ENCODE data around the gene UNC45B.

Gene UNC45B

DNA sequence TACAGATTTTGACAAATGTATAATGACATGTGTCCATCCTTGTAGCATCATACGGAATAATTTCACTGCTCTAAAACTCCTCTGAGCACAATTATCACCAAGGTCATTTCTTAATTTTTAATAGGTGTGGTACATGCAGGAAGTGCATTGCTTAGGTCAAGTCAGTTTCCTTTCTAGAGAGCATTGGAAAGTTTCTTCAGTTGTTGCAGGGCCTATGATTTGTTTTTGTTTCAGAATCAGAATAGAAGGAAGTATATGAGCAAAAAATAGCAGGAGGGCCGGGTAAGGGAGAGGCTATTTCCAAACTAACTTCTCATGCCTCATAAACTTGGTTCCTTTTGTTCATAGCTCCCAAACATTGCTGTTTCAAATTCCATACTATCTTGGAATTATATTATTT, 71.3 kb downstream of the UNC45B start:
- H4K20me1 ChIP-seq (ENCODE audit: insufficient read depth, low read length): no peaks in the 10 kb centered on the region
- peak overlapping the region; percentile 14; the same call in 1 of the 2 replicates for H3K4me2 ChIP-seq (ENCODE audit: low read depth, low read length)
- peak; percentile 52 for DNase-seq
- H3K9me3 ChIP-seq (replicated peaks; ENCODE audit: insufficient read depth, low read length): no peaks in the 10 kb centered on the region
- TF ChIP-seq, protein P1, sequence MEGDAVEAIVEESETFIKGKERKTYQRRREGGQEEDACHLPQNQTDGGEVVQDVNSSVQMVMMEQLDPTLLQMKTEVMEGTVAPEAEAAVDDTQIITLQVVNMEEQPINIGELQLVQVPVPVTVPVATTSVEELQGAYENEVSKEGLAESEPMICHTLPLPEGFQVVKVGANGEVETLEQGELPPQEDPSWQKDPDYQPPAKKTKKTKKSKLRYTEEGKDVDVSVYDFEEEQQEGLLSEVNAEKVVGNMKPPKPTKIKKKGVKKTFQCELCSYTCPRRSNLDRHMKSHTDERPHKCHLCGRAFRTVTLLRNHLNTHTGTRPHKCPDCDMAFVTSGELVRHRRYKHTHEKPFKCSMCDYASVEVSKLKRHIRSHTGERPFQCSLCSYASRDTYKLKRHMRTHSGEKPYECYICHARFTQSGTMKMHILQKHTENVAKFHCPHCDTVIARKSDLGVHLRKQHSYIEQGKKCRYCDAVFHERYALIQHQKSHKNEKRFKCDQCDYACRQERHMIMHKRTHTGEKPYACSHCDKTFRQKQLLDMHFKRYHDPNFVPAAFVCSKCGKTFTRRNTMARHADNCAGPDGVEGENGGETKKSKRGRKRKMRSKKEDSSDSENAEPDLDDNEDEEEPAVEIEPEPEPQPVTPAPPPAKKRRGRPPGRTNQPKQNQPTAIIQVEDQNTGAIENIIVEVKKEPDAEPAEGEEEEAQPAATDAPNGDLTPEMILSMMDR (IDR thresholded peaks at IDR 0.05; ENCODE audit: low read length): no peak
- TF ChIP-seq EZH2phosphoT487 (IDR thresholded peaks at IDR 0.05; ENCODE audit: low read length): no peak
- TF ChIP-seq EZH2 (optimal IDR thresholded peaks at IDR 0.05; ENCODE audit: low read depth, low read length): no peak
- H3K27ac ChIP-seq (ENCODE audit: low read length): no peak overlapping the region
- H3F3A ChIP-seq (ENCODE audit: insufficient read depth, low read length): no peaks in the 10 kb centered on the region
- no peaks in the 10 kb centered on the region for H3K9me2 ChIP-seq (replicated peaks; ENCODE audit: insufficient read depth, low read length)
- no peak overlapping the region for H3K4me3 ChIP-seq (ENCODE audit: low read length)
- no peak overlapping the region for H3K9ac ChIP-seq (ENCODE audit: low read length)
- no peak overlapping the region for H2AFZ ChIP-seq (ENCODE audit: low read length)
- no peaks in the 10 kb centered on the region for H3K27me3 ChIP-seq (replicated peaks; ENCODE audit: insufficient read depth, low read length)
- H3K36me3 ChIP-seq (replicated peaks; ENCODE audit: insufficient read depth, low read length): no peaks in the 10 kb centered on the region
- H3K79me2 ChIP-seq (ENCODE audit: low read length): no peaks in the 10 kb centered on the region
- H3K4me1 ChIP-seq (ENCODE audit: low read length): peaks cover 10% of the 10 kb centered on the region

DNA sequence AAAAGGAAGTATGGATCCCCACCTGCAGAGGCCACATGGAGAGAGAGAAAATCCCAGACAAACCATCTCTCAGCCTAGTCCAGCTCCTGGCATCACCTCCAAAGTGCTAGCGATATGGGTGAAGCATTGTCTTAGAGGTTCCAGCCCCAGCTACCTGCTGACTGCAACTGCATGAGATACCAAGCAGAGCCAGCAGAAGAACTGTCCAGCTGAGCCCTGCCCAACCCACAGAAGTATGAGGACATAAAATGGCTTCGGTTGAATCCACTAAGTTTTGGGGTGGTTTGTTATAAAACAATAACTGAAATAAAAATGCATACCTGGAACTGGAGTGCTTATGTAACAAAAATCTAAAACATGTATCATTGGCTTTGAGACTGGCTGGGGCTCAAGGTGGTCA, 74.8 kb downstream of the UNC45B start:
- no peak for DNase-seq
- H3K9me3 ChIP-seq (replicated peaks; ENCODE audit: insufficient read depth, low read length): no peaks in the 10 kb centered on the region
- H3F3A ChIP-seq (ENCODE audit: insufficient read depth, low read length): no peaks in the 10 kb centered on the region
- H3K27me3 ChIP-seq (replicated peaks; ENCODE audit: insufficient read depth, low read length): no peaks in the 10 kb centered on the region
- H3K9me2 ChIP-seq (replicated peaks; ENCODE audit: insufficient read depth, low read length): no peaks in the 10 kb centered on the region
- no peak overlapping the region for H2AFZ ChIP-seq (ENCODE audit: low read length)
- H3K4me2 ChIP-seq (ENCODE audit: low read depth, low read length): no peak overlapping the region
- H3K27ac ChIP-seq (ENCODE audit: low read length): no peak overlapping the region
- peaks cover 10% of the 10 kb centered on the region for H3K4me1 ChIP-seq (ENCODE audit: low read length)
- no peaks in the 10 kb centered on the region for H3K36me3 ChIP-seq (replicated peaks; ENCODE audit: insufficient read depth, low read length)
- H3K79me2 ChIP-seq (ENCODE audit: low read length): no peaks in the 10 kb centered on the region
- no peaks in the 10 kb centered on the region for H4K20me1 ChIP-seq (ENCODE audit: insufficient read depth, low read length)
- no peak for TF ChIP-seq EZH2phosphoT487 (IDR thresholded peaks at IDR 0.05; ENCODE audit: low read length)
- TF ChIP-seq, protein P1 (IDR thresholded peaks at IDR 0.05; ENCODE audit: low read length): no peak
- no peak for TF ChIP-seq EZH2 (optimal IDR thresholded peaks at IDR 0.05; ENCODE audit: low read depth, low read length)
- H3K4me3 ChIP-seq (ENCODE audit: low read length): no peak overlapping the region
- H3K9ac ChIP-seq (ENCODE audit: low read length): no peak overlapping the region

DNA sequence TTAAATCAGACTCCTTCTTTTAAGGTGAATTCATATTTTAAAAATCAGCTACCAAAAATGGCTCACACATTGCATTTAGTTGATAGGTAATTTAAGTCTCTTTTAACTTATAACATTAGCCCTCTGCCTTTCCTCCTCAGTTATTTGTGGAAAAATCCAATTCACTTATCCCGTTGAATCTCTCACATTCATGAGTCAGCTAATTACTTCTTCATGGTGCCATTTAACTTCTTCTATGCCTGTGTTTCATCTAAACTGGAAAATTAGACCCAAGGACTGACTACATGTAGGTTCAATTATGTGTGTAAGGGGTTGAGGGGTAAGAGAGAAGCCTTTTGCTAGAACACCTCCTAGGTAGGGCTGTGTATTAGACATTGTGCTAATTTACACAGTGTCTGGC, 76.8 kb downstream of the UNC45B start:
- no peak for DNase-seq
- Histone ChIP-seq H3K9me2 (replicated peaks; ENCODE audit: insufficient read depth, low read length) (no peaks in the 10 kb centered on the region), H3K27ac (ENCODE audit: low read length) (no peak overlapping the region), H3K9ac (ENCODE audit: low read length) (no peak overlapping the region), H3K9me3 (replicated peaks; ENCODE audit: insufficient read depth, low read length) (no peaks in the 10 kb centered on the region), H3K4me3 (ENCODE audit: low read length) (no peak overlapping the region), H4K20me1 (ENCODE audit: insufficient read depth, low read length) (no peaks in the 10 kb centered on the region), H3K4me2 (ENCODE audit: low read depth, low read length) (no peak overlapping the region), H2AFZ (ENCODE audit: low read length) (no peak overlapping the region), H3K79me2 (ENCODE audit: low read length) (no peaks in the 10 kb centered on the region), H3F3A (ENCODE audit: insufficient read depth, low read length) (no peaks in the 10 kb centered on the region), H3K27me3 (replicated peaks; ENCODE audit: insufficient read depth, low read length) (no peaks in the 10 kb centered on the region), H3K36me3 (replicated peaks; ENCODE audit: insufficient read depth, low read length) (no peaks in the 10 kb centered on the region), H3K4me1 (ENCODE audit: low read length) (peaks cover 1% of the 10 kb centered on the region; the same call in 1 of the 2 replicates)
- TF ChIP-seq EZH2 (optimal IDR thresholded peaks at IDR 0.05; ENCODE audit: low read depth, low read length): no peak
- TF ChIP-seq, protein P1 (IDR thresholded peaks at IDR 0.05; ENCODE audit: low read length): no peak
- no peak for TF ChIP-seq EZH2phosphoT487 (IDR thresholded peaks at IDR 0.05; ENCODE audit: low read length)

Data from MM.1S (cell line).